ENCODE data around the gene RAMP3.
A peak's percentile ranks its signal among the peaks of the same experiment; 100 is the strongest.

GRCh38 chr7:45178241-45179225 is 20.9 kb downstream of the RAMP3 start:
- peak in 1 of 12 donors; percentile 9 for TF ChIP-seq CTCF (IDR thresholded peaks at IDR 0.05)
- TF ChIP-seq POLR2A (IDR thresholded peaks at IDR 0.05) = no peak
